Measurements from ENCODE around the gene SPTBN1. TPM values are rescaled to one million over a fixed set of nuclear protein-coding genes. Genes with fewer than 3 reads are reported as not detected.

Gene SPTBN1
- total RNA-seq = 100 to 1,000 TPM; 114 to 408 (median 185) TPM

GRCh38 chr2:54455563-54456361, at the start of gene SPTBN1:
Gene SPTBN1 (plus strand): TSS chr2:54456327. CDS start chr2:54526419, 70,092 bp downstream.
- Histone ChIP-seq H3K4me3 (peak within 1 kb of the TSS; percentile 77 to 95 (median 85)), H3K27ac (peak within 1 kb of the TSS; percentile 90 to 94), H3K4me1 (replicated peaks in 1 of 2) (peaks cover 13 to 25% of the 10 kb centered on the region in 2 donors)
- 0 to 10% (median 3%) methylated on average over 2 to 7 of the region's 67 CpGs; no CpG with 5 or more reads in 4 of the 10 experiments for WGBS, 10 experiments
- in situ Hi-C loops (cut with MboI; ENCODE audit: low pct_unique_long_range_greater_than_20kb in 2 of 9, low sequenced_read_pairs in 9 of 9, unreplicated experiment in 9 of 9) = no loop called here
- peak; percentile 66 to 84 (median 81) for ATAC-seq (replicated peaks in 6 of 8)

- no peak overlapping the region for H3K4me3 ChIP-seq
- WGBS, 10 experiments = 60 to 100% (median 95%) methylated on average over 1 to 3 of the region's 3 CpGs; no CpG with 5 or more reads in 4 of the 10 experiments
- no peak overlapping the region for H3K27ac ChIP-seq
- H3K4me1 ChIP-seq (replicated peaks in 1 of 2) = peaks cover 7 to 12% of the 10 kb centered on the region in 2 donors
- in situ Hi-C loops (cut with MboI; ENCODE audit: low pct_unique_long_range_greater_than_20kb in 2 of 9, low sequenced_read_pairs in 9 of 9, unreplicated experiment in 9 of 9) = no loop called here
- ATAC-seq (replicated peaks in 6 of 8) = peak in 2 of 8 experiments; percentile 26
These were observed 48.4 kb upstream of the SPTBN1 start for GRCh38 chr2:54407693-54408092.

- in situ Hi-C loops (cut with MboI; ENCODE audit: low pct_unique_long_range_greater_than_20kb in 2 of 9, low sequenced_read_pairs in 9 of 9, unreplicated experiment in 9 of 9) = no loop called here
- ATAC-seq (replicated peaks in 6 of 8) = no peak
- no peak overlapping the region for H3K4me3 ChIP-seq
- no peak overlapping the region for H3K27ac ChIP-seq
- H3K4me1 ChIP-seq (replicated peaks in 1 of 2) = peaks cover 7 to 12% of the 10 kb centered on the region in 2 donors
- 86 to 100% (median 100%) methylated on average over 1 to 3 of the region's 3 CpGs; no CpG with 5 or more reads in 4 of the 10 experiments for whole genome bisulfite sequencing, 10 experiments
These were observed 47.8 kb upstream of the SPTBN1 start for GRCh38 chr2:54408288-54408687.

- H3K4me3 ChIP-seq = no peak overlapping the region
- WGBS, 10 experiments = 36 to 83% (median 44%) methylated on average over 1 to 5 of the region's 5 CpGs; no CpG with 5 or more reads in 5 of the 10 experiments
- no peak overlapping the region for H3K27ac ChIP-seq
- H3K4me1 ChIP-seq (replicated peaks in 1 of 2) = peaks cover 7 to 12% of the 10 kb centered on the region in 2 donors
- in situ Hi-C loops (cut with MboI; ENCODE audit: low pct_unique_long_range_greater_than_20kb in 2 of 9, low sequenced_read_pairs in 9 of 9, unreplicated experiment in 9 of 9) = no loop called here
- ATAC-seq (replicated peaks in 6 of 8) = peak in 7 of 8 experiments; percentile 36 to 100 (median 100)
These were observed 46.4 kb upstream of the SPTBN1 start for GRCh38 chr2:54409752-54410151.

DNA sequence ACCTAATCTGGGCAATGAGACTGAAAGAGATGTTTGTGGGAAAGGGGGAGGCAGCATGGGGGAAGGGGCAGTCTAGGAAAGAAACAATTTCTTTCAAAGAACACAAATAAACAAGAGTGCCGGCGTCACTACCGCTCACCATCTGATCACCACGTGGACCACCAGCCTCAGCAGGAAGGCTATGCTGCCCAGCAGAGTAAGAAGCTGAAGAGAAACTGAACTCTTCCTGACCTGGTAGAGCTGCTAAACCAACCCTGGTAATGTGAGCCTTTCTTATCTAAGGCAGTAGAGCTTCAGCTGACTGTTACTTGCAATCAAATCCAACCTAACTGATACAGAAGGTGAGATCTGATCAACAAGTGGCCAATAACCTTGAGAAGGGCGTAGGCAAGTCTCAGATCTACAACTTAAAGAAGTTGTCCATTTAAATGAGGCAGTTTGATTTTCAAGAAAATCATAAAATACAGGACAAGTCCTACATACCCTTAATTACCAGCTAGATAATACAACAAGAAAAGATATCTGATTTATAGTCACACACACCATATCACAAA, 44.2 kb upstream of the SPTBN1 start:
- no peak overlapping the region for H3K4me3 ChIP-seq
- in situ Hi-C loops (cut with MboI; ENCODE audit: low pct_unique_long_range_greater_than_20kb in 2 of 9, low sequenced_read_pairs in 9 of 9, unreplicated experiment in 9 of 9) = no loop called here
- ATAC-seq (replicated peaks in 6 of 8) = no peak
- WGBS, 10 experiments = 60 to 100% (median 93%) methylated on average over 1 to 5 of the region's 5 CpGs; no CpG with 5 or more reads in 1 of the 10 experiments
- no peak overlapping the region for H3K27ac ChIP-seq
- H3K4me1 ChIP-seq (replicated peaks in 1 of 2) = peaks cover 12% of the 10 kb centered on the region in 2 donors

DNA sequence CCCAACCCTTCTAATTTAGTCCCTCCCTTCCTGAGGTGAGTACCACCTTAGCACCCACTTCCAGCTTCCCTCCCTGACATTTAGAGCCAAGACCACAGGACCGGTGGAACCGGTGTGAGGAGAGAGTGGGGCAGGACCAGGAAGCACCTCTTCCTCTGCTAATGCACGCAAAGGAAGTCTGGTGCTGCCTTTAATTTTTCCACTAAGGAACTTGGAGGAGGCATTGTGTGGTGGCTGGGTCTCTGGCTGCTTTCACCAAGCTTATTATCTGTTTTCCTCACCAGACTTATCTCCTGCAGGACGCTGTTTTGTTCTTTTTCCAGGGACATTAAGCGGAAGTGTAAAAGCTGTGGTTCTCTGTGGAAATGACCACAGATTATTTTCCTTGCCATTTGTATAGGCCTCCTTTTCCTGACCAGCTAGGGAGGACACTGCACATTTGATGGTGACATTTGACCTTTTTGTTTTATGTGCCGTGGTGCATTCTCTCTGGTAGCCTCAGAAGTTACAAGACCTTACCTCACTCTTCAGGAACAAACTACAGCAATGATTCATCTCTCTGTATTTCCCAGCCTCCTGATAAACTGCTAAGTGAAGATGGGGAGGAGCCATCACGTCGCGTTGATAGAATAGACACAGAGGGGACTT, 39.8 kb upstream of the SPTBN1 start:
- no peak overlapping the region for H3K27ac ChIP-seq
- no peak overlapping the region for H3K4me3 ChIP-seq
- peaks cover 0 to 10% of the 10 kb centered on the region in 2 donors for H3K4me1 ChIP-seq (replicated peaks in 1 of 2)
- WGBS, 10 experiments = 64 to 100% (median 73%) methylated on average over 2 to 8 of the region's 9 CpGs; no CpG with 5 or more reads in 1 of the 10 experiments
- in situ Hi-C loops (cut with MboI; ENCODE audit: low pct_unique_long_range_greater_than_20kb in 2 of 9, low sequenced_read_pairs in 9 of 9, unreplicated experiment in 9 of 9) = no loop called here
- ATAC-seq (replicated peaks in 6 of 8) = peak in 5 of 8 experiments; percentile 66 to 88 (median 71)

- WGBS, 10 experiments = 78 to 100% (median 91%) methylated on average over 1 of the region's 1 CpG; no CpG with 5 or more reads in 3 of the 10 experiments
- H3K4me1 ChIP-seq (replicated peaks in 1 of 2) = peaks cover 0 to 10% of the 10 kb centered on the region in 2 donors
- no peak overlapping the region for H3K27ac ChIP-seq
- no peak overlapping the region for H3K4me3 ChIP-seq
- in situ Hi-C loops (cut with MboI; ENCODE audit: low pct_unique_long_range_greater_than_20kb in 2 of 9, low sequenced_read_pairs in 9 of 9, unreplicated experiment in 9 of 9) = no loop called here
- no peak for ATAC-seq (replicated peaks in 6 of 8)
These were observed 39.2 kb upstream of the SPTBN1 start for GRCh38 chr2:54416938-54417337.

GRCh38 chr2:54417577-54417976, 38.5 kb upstream of the SPTBN1 start:
- in situ Hi-C loops (cut with MboI; ENCODE audit: low pct_unique_long_range_greater_than_20kb in 2 of 9, low sequenced_read_pairs in 9 of 9, unreplicated experiment in 9 of 9) = no loop called here
- Histone ChIP-seq H3K27ac (no peak overlapping the region), H3K4me3 (no peak overlapping the region), H3K4me1 (replicated peaks in 1 of 2) (peaks cover 0 to 10% of the 10 kb centered on the region in 2 donors)
- no peak for ATAC-seq (replicated peaks in 6 of 8)
- WGBS, 10 experiments = 50 to 100% (median 86%) methylated on average over 1 to 2 of the region's 2 CpGs; no CpG with 5 or more reads in 1 of the 10 experiments

- no peak for ATAC-seq (replicated peaks in 6 of 8)
- H3K4me3 ChIP-seq = no peak overlapping the region
- H3K27ac ChIP-seq = no peak overlapping the region
- in situ Hi-C loops (cut with MboI; ENCODE audit: low pct_unique_long_range_greater_than_20kb in 2 of 9, low sequenced_read_pairs in 9 of 9, unreplicated experiment in 9 of 9) = no loop called here
- 0 to 89% (median 72%) methylated on average over 1 to 4 of the region's 4 CpGs for WGBS, 10 experiments
- peaks cover 0 to 10% of the 10 kb centered on the region in 2 donors for H3K4me1 ChIP-seq (replicated peaks in 1 of 2)
These were observed 36.7 kb upstream of the SPTBN1 start for GRCh38 chr2:54419388-54419787.

DNA sequence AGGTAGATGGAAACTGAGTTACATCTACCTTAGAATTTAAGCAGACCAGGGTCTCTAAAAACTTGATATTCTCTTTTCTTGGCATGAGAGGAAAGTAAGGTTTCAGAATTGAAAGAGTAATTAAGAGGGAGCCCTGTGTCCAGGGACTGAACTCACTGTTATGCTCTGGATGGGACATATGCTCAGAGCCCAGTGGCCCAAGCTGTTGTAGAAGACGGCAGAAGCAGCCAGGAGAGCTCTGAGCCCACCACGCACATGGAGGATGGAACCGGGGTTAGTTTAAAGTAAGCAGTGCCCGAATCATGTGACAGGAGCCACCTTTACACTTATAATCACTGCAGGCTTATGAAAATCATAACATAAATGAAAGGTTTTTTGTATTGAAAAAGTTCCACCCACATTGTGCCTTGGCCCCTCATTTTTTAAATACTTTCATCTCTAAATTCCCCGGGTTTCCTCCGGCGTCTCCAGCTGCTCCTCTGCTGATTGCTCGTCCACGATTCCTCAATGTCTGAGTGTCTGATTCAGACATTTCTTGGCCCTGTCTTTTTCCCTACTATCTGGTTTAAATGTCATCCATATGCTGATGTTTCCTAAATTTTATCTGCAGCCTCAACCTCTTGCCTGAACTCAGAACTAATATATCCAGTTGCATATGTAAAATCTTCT, 36.1 kb upstream of the SPTBN1 start:
- in situ Hi-C loops (cut with MboI; ENCODE audit: low pct_unique_long_range_greater_than_20kb in 2 of 9, low sequenced_read_pairs in 9 of 9, unreplicated experiment in 9 of 9) = no loop called here
- WGBS, 10 experiments = 12 to 100% (median 89%) methylated on average over 3 to 8 of the region's 9 CpGs
- no peak overlapping the region for H3K27ac ChIP-seq

DNA sequence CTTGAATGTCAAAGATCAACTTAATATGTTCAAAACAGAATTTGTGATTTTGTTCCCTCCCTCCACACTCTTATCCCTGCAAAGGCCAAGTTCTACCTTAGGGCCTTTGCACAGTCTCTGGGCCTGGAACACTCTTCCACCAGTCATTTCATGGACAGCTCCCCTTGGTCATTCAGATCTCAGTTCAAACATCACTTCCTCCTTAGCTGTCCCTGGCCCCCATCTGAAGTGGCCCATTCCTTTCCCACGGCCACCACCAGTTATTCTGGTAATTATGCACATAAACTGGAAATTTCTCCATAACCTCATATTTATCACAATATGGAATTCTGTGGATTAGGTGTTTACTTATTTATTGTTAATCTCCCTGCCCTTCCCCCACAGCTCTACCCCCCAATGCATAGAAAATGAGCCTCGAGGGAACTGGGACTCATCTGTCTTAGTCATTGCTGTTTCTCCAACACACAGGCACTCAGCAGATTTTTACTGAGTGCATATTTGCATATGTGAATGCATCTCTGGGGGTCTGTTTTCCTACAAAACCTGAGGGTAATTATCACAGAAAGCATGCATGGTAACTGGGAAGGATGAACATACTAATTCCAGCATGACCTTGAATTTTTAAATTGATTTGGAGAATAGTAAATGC, 35.5 kb upstream of the SPTBN1 start:
- Histone ChIP-seq H3K27ac (no peak overlapping the region), H3K4me3 (no peak overlapping the region), H3K4me1 (replicated peaks in 1 of 2) (peaks cover 0 to 10% of the 10 kb centered on the region in 2 donors)
- in situ Hi-C loops (cut with MboI; ENCODE audit: low pct_unique_long_range_greater_than_20kb in 2 of 9, low sequenced_read_pairs in 9 of 9, unreplicated experiment in 9 of 9) = no loop called here
- 0 to 35% (median 0%) methylated on average over 1 to 2 of the region's 2 CpGs; no CpG with 5 or more reads in 4 of the 10 experiments for WGBS, 10 experiments
- ATAC-seq (replicated peaks in 6 of 8) = peak in 5 of 8 experiments; percentile 28 to 88 (median 63)

More for the DNA sequence above, 36.1 kb upstream of the SPTBN1 start:
- H3K4me1 ChIP-seq (replicated peaks in 1 of 2) = peaks cover 0 to 10% of the 10 kb centered on the region in 2 donors
- H3K4me3 ChIP-seq = no peak overlapping the region
- peak in 3 of 8 experiments; percentile 5 to 13 (median 8) for ATAC-seq (replicated peaks in 6 of 8)

- Histone ChIP-seq H3K27ac (no peak overlapping the region), H3K4me1 (replicated peaks in 1 of 2) (peaks cover 0 to 5% of the 10 kb centered on the region in 2 donors), H3K4me3 (no peak overlapping the region)
- WGBS, 10 experiments = 20 to 100% (median 94%) methylated on average over 1 to 10 of the region's 10 CpGs; no CpG with 5 or more reads in 1 of the 10 experiments
- no peak for ATAC-seq (replicated peaks in 6 of 8)
- in situ Hi-C loops (cut with MboI; ENCODE audit: low pct_unique_long_range_greater_than_20kb in 2 of 9, low sequenced_read_pairs in 9 of 9, unreplicated experiment in 9 of 9) = no loop called here
These were observed 34.0 kb upstream of the SPTBN1 start for GRCh38 chr2:54422072-54422581.
